Neural cell (in vitro differentiated cells): ENCODE measurements around the gene GLI3.

Source experiments
- CTCF ChIP-seq: fragments of 450-650 bp; IDR thresholded peaks from 2 replicates; pipeline ENCODE4 v1.5.1; 2014; ENCODE audit warnings: antibody characterized with exemption, mild to moderate bottlenecking, moderate library complexity; ENCODE audit not compliant: poor library complexity, severe bottlenecking
- EZH2 ChIP-seq: fragments of 200-600, 300-800 bp; shearing (Covaris generic), sonication (generic); IDR thresholded peaks from 2 replicates; pipeline ENCODE4 v1.6.1; 2014; ENCODE audit warnings: antibody characterized with exemption, low read length, borderline replicate concordance, mild to moderate bottlenecking; ENCODE audit not compliant: insufficient read depth, poor library complexity, severe bottlenecking
- REST ChIP-seq: IDR thresholded peaks from 2 replicates; pipeline ENCODE4 v1.6.1; 2012; ENCODE audit warnings: borderline replicate concordance

GRCh38 chr7:42104231-42104630 lies 132.8 kb downstream of the GLI3 start:
- TF ChIP-seq CTCF (no peak), REST (no peak), EZH2 (no peak)
